HG03175 (cell line): ENCODE measurements around the gene SLC25A45.
"Not testable (repeated sequence)": the region's sequence is repeated elsewhere in the genome, so short reads cannot be mapped to it uniquely, and the experiment has no call there.

Experiments
- ATAC-seq: cut with Tn5 transposase; IDR thresholded peaks from one replicate; pipeline ENCODE4 v1.9.1; 2021; ENCODE audit warnings: mild to moderate bottlenecking, moderate library complexity; ENCODE audit not compliant: unreplicated experiment

Gene SLC25A45

GRCh38 chr11:65363770-65364169, 18.7 kb downstream of the SLC25A45 start:
- no peak for ATAC-seq

GRCh38 chr11:65362966-65363365, 19.5 kb downstream of the SLC25A45 start:
- ATAC-seq, result no peak

- peak; percentile 73 for ATAC-seq
Measured at GRCh38 chr11:65362320-65362931, 20.0 kb downstream of the SLC25A45 start.

GRCh38 chr11:65357856-65358356, 24.5 kb downstream of the SLC25A45 start:
- ATAC-seq, result no peak

- no peak for ATAC-seq
Measured at GRCh38 chr11:65356394-65356972, 26.0 kb downstream of the SLC25A45 start.

- no peak for ATAC-seq
Measured at GRCh38 chr11:65355776-65356393, 26.6 kb downstream of the SLC25A45 start.

- ATAC-seq, result peak; percentile 30
Measured at GRCh38 chr11:65355013-65355775, 27.3 kb downstream of the SLC25A45 start.

GRCh38 chr11:65354265-65355012, 28.0 kb downstream of the SLC25A45 start, which contains the start of gene TIGD3:
Gene TIGD3 (plus strand): TSS chr11:65354751. CDS start chr11:65355809, 1,058 bp downstream.
- ATAC-seq, result peak; percentile 81

- no peak for ATAC-seq
Measured at GRCh38 chr11:65353900-65354264, 28.6 kb downstream of the SLC25A45 start.

GRCh38 chr11:65353376-65353775, 29.1 kb downstream of the SLC25A45 start:
- ATAC-seq, result no peak

- no peak for ATAC-seq
Measured at GRCh38 chr11:65352783-65353182, 29.7 kb downstream of the SLC25A45 start.

GRCh38 chr11:65351511-65351910, 30.9 kb downstream of the SLC25A45 start:
- no peak for ATAC-seq

GRCh38 chr11:65341856-65342255, 40.6 kb downstream of the SLC25A45 start:
- ATAC-seq, result no peak

GRCh38 chr11:65340226-65340625, 42.2 kb downstream of the SLC25A45 start:
- no peak for ATAC-seq

GRCh38 chr11:65338676-65339075, 43.8 kb downstream of the SLC25A45 start:
- no peak for ATAC-seq

GRCh38 chr11:65334696-65335295, 47.6 kb downstream of the SLC25A45 start:
- no peak for ATAC-seq

- ATAC-seq, result not testable (repeated sequence)
Measured at GRCh38 chr11:65332591-65332990, 49.9 kb downstream of the SLC25A45 start.

GRCh38 chr11:65330544-65330943, 51.9 kb downstream of the SLC25A45 start:
- no peak for ATAC-seq

- no peak for ATAC-seq
Measured at GRCh38 chr11:65329944-65330403, 52.5 kb downstream of the SLC25A45 start.

- ATAC-seq, result no peak
Measured at GRCh38 chr11:65329478-65329877, 53.0 kb downstream of the SLC25A45 start.
